Testis (tissue), 3 donors: ENCODE data around the gene PEX14. TPM values are rescaled to one million over a fixed set of nuclear protein-coding genes. Genes with fewer than 3 reads are reported as not detected.
"Not testable (repeated sequence)": the region's sequence is repeated elsewhere in the genome, so short reads cannot be mapped to it uniquely, and the experiment has no call there.

Experiments used
- DNase-seq: peaks from one replicate; pipeline ENCODE4 v3.0.0-alpha.2; 2019
- H3K27ac ChIP-seq, 2 donors: fragments of 200-600 bp; sonication (generic); one replicate each; pipeline ENCODE4 v1.5.1; 2019
- H3K27me3 ChIP-seq: fragments of 200-600 bp; sonication (generic); one replicate; pipeline ENCODE4 v1.5.1; 2019
- H3K36me3 ChIP-seq: fragments of 200-600 bp; sonication (generic); one replicate; pipeline ENCODE4 v1.5.1; 2017; ENCODE audit warnings: low read depth; ENCODE audit errors: missing control alignments
- H3K4me1 ChIP-seq: fragments of 200-600 bp; sonication (generic); one replicate; pipeline ENCODE4 v1.5.1; 2019
- H3K4me3 ChIP-seq, 2 donors: fragments of 200-600 bp; sonication (generic); one replicate each; pipeline ENCODE4 v1.5.1; 2017 to 2019
- H3K9me3 ChIP-seq: fragments of 200-600 bp; sonication (generic); one replicate; pipeline ENCODE4 v1.5.1; 2017
- CTCF ChIP-seq, 3 experiments: fragments of 450-650 bp in 2 of 3; fragments of 200-600 bp in 1 of 3; sonication (generic) in 1 of 3; IDR thresholded peaks; one replicate each; pipeline ENCODE4 v1.5.1; 2016 to 2019; ENCODE audit warnings: antibody characterized with exemption in 3 of 3, mild to moderate bottlenecking in 2 of 3, moderate library complexity in 1 of 3
- POLR2A ChIP-seq: fragments of 450-650 bp; IDR thresholded peaks from one replicate; pipeline ENCODE4 v1.6.1; 2017; ENCODE audit warnings: antibody characterized with exemption, mild to moderate bottlenecking, moderate library complexity
- WGBS, 2 donors: methylation state at CpG; one replicate each; pipeline ENCODE4 v1.1.5; 2018; 5-methylcytosine and 5-hydroxymethylcytosine counted together
- intact Hi-C: fragments of 100-400 bp; cut with DNase I; formaldehyde crosslinking; loops from one replicate; pipeline ENCODE4 v1.15.1; 2023; ENCODE audit warnings: low total_unique reads
- polyA plus RNA-seq: library from polyadenylated mRNA; stranded (reverse); fragments of 350-450 nt; fragmentation: Illumina TruSeq; extraction: RNeasy Lipid Tissue Mini Kit (QIAGEN cat#74804); gene quantifications from one replicate; pipeline ENCODE4 v1.2.3, GENCODE V29; 2014; ENCODE audit warnings: low read depth, low replicate concordance; ENCODE audit not compliant: insufficient read depth
- total RNA-seq, 2 donors: library from RNA; depleted of rRNA; stranded (reverse); fragments of >200 nt; gene quantifications; one replicate each; pipeline ENCODE4 v1.2.3, GENCODE V29; 2016

Gene PEX14
- total and polyA plus RNA-seq, 3 donors from 2014 or later: 28.6 to 39.8 (median 30.3) TPM

GRCh38 chr1:10497109-10497508 lies 22.4 kb downstream of the PEX14 start:
- Histone ChIP-seq H3K27me3 (no peaks in the 10 kb centered on the region), H3K4me3 (no peak overlapping the region), H3K27ac (no peak overlapping the region), H3K4me1 (peaks cover 9% of the 10 kb centered on the region), H3K9me3 (no peaks in the 10 kb centered on the region), H3K36me3 (no peaks in the 10 kb centered on the region)
- intact Hi-C loops: no loop called here
- DNase-seq: no peak
- WGBS, 2 donors: 92 to 97% methylated on average over 6 to 7 of the region's 7 CpGs
- TF ChIP-seq POLR2A (no peak), CTCF (IDR thresholded peaks at IDR 0.05) (no peak)

GRCh38 chr1:10498231-10498630 lies 23.5 kb downstream of the PEX14 start:
- 80 to 83% methylated on average over 8 of the region's 8 CpGs for WGBS, 2 donors
- no peaks in the 10 kb centered on the region for H3K9me3 ChIP-seq
- intact Hi-C loops: no loop called here
- H3K4me3 ChIP-seq: no peak overlapping the region
- no peak for DNase-seq
- TF ChIP-seq CTCF (IDR thresholded peaks at IDR 0.05) (no peak), POLR2A (no peak)
- no peaks in the 10 kb centered on the region for H3K36me3 ChIP-seq
- H3K27me3 ChIP-seq: no peaks in the 10 kb centered on the region
- H3K27ac ChIP-seq: no peak overlapping the region
- H3K4me1 ChIP-seq: peaks cover 9% of the 10 kb centered on the region

- no peak for DNase-seq
- intact Hi-C loops: loop anchor here (5.0 kb wide), 1 partner anchor 365 kb away; no protein-coding TSS in a partner anchor
- Histone ChIP-seq H3K4me3 (no peak overlapping the region), H3K36me3 (no peaks in the 10 kb centered on the region), H3K27me3 (no peaks in the 10 kb centered on the region), H3K4me1 (no peaks in the 10 kb centered on the region), H3K27ac (no peak overlapping the region), H3K9me3 (no peaks in the 10 kb centered on the region)
- no peak for TF ChIP-seq POLR2A
- no peak for TF ChIP-seq CTCF (IDR thresholded peaks at IDR 0.05)
- WGBS, 2 donors: 83 to 89% methylated on average over 5 of the region's 5 CpGs
Observed at GRCh38 chr1:10502206-10502605, 27.5 kb downstream of the PEX14 start.

GRCh38 chr1:10504249-10504648 lies 29.5 kb downstream of the PEX14 start:
- DNase-seq: no peak
- no peak overlapping the region for H3K27ac ChIP-seq
- TF ChIP-seq CTCF (IDR thresholded peaks at IDR 0.05) (no peak), POLR2A (no peak)
- no peaks in the 10 kb centered on the region for H3K27me3 ChIP-seq
- H3K36me3 ChIP-seq: no peaks in the 10 kb centered on the region
- 66 to 76% methylated on average over 5 of the region's 5 CpGs for WGBS, 2 donors
- H3K4me3 ChIP-seq: no peak overlapping the region
- intact Hi-C loops: loop anchor here (5.0 kb wide), 1 partner anchor 363 kb away; no protein-coding TSS in a partner anchor
- no peaks in the 10 kb centered on the region for H3K9me3 ChIP-seq
- no peaks in the 10 kb centered on the region for H3K4me1 ChIP-seq

GRCh38 chr1:10506046-10506676 lies 31.4 kb downstream of the PEX14 start:
- H3K27ac ChIP-seq, DNase-seq, H3K36me3 ChIP-seq, H3K9me3 ChIP-seq, H3K27me3 ChIP-seq, H3K4me1 ChIP-seq, H3K4me3 ChIP-seq, intact Hi-C loops: not testable (repeated sequence)
- 93 to 94% methylated on average over 12 of the region's 12 CpGs for WGBS, 2 donors
